CD4-positive, CD25-positive, alpha-beta regulatory T cell (primary cell): ENCODE data around the gene DNAJC6. TPM values are rescaled to one million over a fixed set of nuclear protein-coding genes. Genes with fewer than 3 reads are reported as not detected.

Source experiments
- ATAC-seq, 2 donors: fragments of 150-1000 bp; cut with Tn5 transposase; one replicate each; pipeline ENCODE4 v1.10.0; 2021; ENCODE audit warnings: low read depth in 2 of 2, moderate number of reproducible peaks in 2 of 2, moderate library complexity in 1 of 2
- DNase-seq, 3 donors: peaks; one replicate each; pipeline versions ENCODE4 v3.0.0 to v3.0.0-alpha.2; 2012 to 2022; ENCODE audit warnings: mixed read lengths in 1 of 3
- H3K27ac ChIP-seq: one replicate; pipeline ENCODE4 v1.7.0; 2013; ENCODE audit warnings: mild to moderate bottlenecking, low read length; ENCODE audit not compliant: insufficient read depth, poor library complexity, severe bottlenecking
- H3K27me3 ChIP-seq: one replicate; pipeline ENCODE4 v1.7.0; 2013; ENCODE audit warnings: low read length; ENCODE audit not compliant: control insufficient read depth, insufficient read depth
- H3K36me3 ChIP-seq: one replicate; pipeline ENCODE4 v1.7.0; 2013; ENCODE audit warnings: mild to moderate bottlenecking, low read length, moderate library complexity; ENCODE audit not compliant: control insufficient read depth, insufficient read depth
- H3K4me1 ChIP-seq: 2 replicates; pipeline ENCODE4 v1.7.0; 2013; ENCODE audit warnings: mild to moderate bottlenecking, low read length; ENCODE audit not compliant: insufficient read depth, control insufficient read depth, poor library complexity, severe bottlenecking
- H3K4me3 ChIP-seq: one replicate; pipeline ENCODE4 v1.7.0; 2013; ENCODE audit warnings: low read depth, mild to moderate bottlenecking, low read length, moderate library complexity
- H3K9me3 ChIP-seq, 2 experiments: 1 replicate in 1 of 2; 2 replicates in 1 of 2; pipeline ENCODE4 v1.7.0; 2013; ENCODE audit warnings: low read length in 2 of 2, mild to moderate bottlenecking in 1 of 2, moderate library complexity in 1 of 2; ENCODE audit not compliant: control insufficient read depth in 2 of 2
- H3K27ac Mint-ChIP-seq, 3 donors: one replicate each; pipeline ENCODE4 v1.8.0; 2020 to 2022; ENCODE audit warnings: mild to moderate bottlenecking in 3 of 3, mixed read lengths in 3 of 3, moderate library complexity in 2 of 3
- H3K27me3 Mint-ChIP-seq: one replicate; pipeline ENCODE4 v1.8.0; 2022; ENCODE audit warnings: mild to moderate bottlenecking, mixed read lengths
- H3K36me3 Mint-ChIP-seq: one replicate; pipeline ENCODE4 v1.8.0; 2020; ENCODE audit warnings: mixed read lengths
- H3K4me1 Mint-ChIP-seq, 4 donors: one replicate each; pipeline ENCODE4 v1.8.0; 2020 to 2022; ENCODE audit warnings: mixed read lengths in 4 of 4, mild to moderate bottlenecking in 1 of 4
- H3K4me3 Mint-ChIP-seq, 4 donors: one replicate each; pipeline ENCODE4 v1.8.0; 2020 to 2022; ENCODE audit warnings: mild to moderate bottlenecking in 4 of 4, mixed read lengths in 4 of 4, moderate library complexity in 3 of 4
- H3K9me3 Mint-ChIP-seq, 7 donors: one replicate each; pipeline ENCODE4 v1.8.0; 2020 to 2022; ENCODE audit warnings: mixed read lengths in 7 of 7, mild to moderate bottlenecking in 3 of 7, moderate library complexity in 2 of 7
- polyA plus RNA-seq, 4 donors: library from polyadenylated mRNA; unstranded; fragments of 300-500 nt; fragmentation: Illumina TruSeq; gene quantifications; one replicate each; pipeline ENCODE4 v1.2.3, GENCODE V29; 2021
- total RNA-seq: library from RNA; stranded (reverse); gene quantifications from one replicate; pipeline ENCODE4 v1.2.3, GENCODE V29; 2022

The DNAJC6 gene
- total and polyA plus RNA-seq, 5 donors from 2014 or later = 0.07 to 1.9 (median 0.82) TPM; not detected in 1

GRCh38 chr1:65429806-65430205, 120.5 kb downstream of the DNAJC6 start:
- Histone ChIP-seq H3K27ac (no peak overlapping the region), H3K36me3 (peaks cover 39% of the 10 kb centered on the region), H3K27me3 (no peaks in the 10 kb centered on the region), H3K4me3 (no peak overlapping the region), H3K4me1 (peaks cover 6% of the 10 kb centered on the region), H3K9me3 (no peaks in the 10 kb centered on the region)
- Mint-ChIP-seq H3K27me3 (no peaks in the 10 kb centered on the region), H3K4me3 (no peak overlapping the region), H3K9me3 (no peaks in the 10 kb centered on the region), H3K4me1 (peaks cover 13 to 18% (median 16%) of the 10 kb centered on the region in 4 donors), H3K27ac (peak overlapping the region in 1 of 3 donors; percentile 42), H3K36me3 (peaks cover 29% of the 10 kb centered on the region)
- no peak for DNase-seq
- no peak for ATAC-seq

- H3K9me3 Mint-ChIP-seq = no peaks in the 10 kb centered on the region
- H3K27me3 Mint-ChIP-seq = no peaks in the 10 kb centered on the region
- no peak overlapping the region for H3K27ac ChIP-seq
- H3K4me1 ChIP-seq = peaks cover 6% of the 10 kb centered on the region
- DNase-seq (peak in 2 of 3 donors; percentile 48 to 68), ATAC-seq (peak; percentile 47 to 71)
- H3K4me3 Mint-ChIP-seq = no peak overlapping the region
- no peaks in the 10 kb centered on the region for H3K27me3 ChIP-seq
- peaks cover 19% of the 10 kb centered on the region for H3K36me3 Mint-ChIP-seq
- H3K27ac Mint-ChIP-seq = no peak overlapping the region
- H3K9me3 ChIP-seq = no peaks in the 10 kb centered on the region
- no peak overlapping the region for H3K4me3 ChIP-seq
- peaks cover 30% of the 10 kb centered on the region for H3K36me3 ChIP-seq
- peaks cover 13 to 21% (median 17%) of the 10 kb centered on the region in 4 donors for H3K4me1 Mint-ChIP-seq
These were observed 121.9 kb downstream of the DNAJC6 start for GRCh38 chr1:65431111-65431705.

GRCh38 chr1:65432918-65433317, 123.6 kb downstream of the DNAJC6 start:
- Histone ChIP-seq H3K27me3 (no peaks in the 10 kb centered on the region), H3K36me3 (peaks cover 25% of the 10 kb centered on the region), H3K4me3 (no peak overlapping the region), H3K4me1 (peaks cover 6% of the 10 kb centered on the region), H3K27ac (no peak overlapping the region), H3K9me3 (no peaks in the 10 kb centered on the region)
- Mint-ChIP-seq H3K27me3 (no peaks in the 10 kb centered on the region), H3K4me3 (no peak overlapping the region), H3K9me3 (no peaks in the 10 kb centered on the region), H3K36me3 (peaks cover 15% of the 10 kb centered on the region), H3K4me1 (peaks cover 13 to 21% (median 15%) of the 10 kb centered on the region in 4 donors), H3K27ac (peak overlapping the region in 1 of 3 donors; percentile 26)
- ATAC-seq (no peak), DNase-seq (no peak)

- DNase-seq = no peak
- ATAC-seq = no peak
- Histone ChIP-seq H3K9me3 (no peaks in the 10 kb centered on the region), H3K27ac (no peak overlapping the region), H3K27me3 (no peaks in the 10 kb centered on the region), H3K4me3 (no peak overlapping the region), H3K4me1 (peaks cover 6% of the 10 kb centered on the region), H3K36me3 (peaks cover 13% of the 10 kb centered on the region)
- H3K4me1 Mint-ChIP-seq = peaks cover 9 to 21% (median 15%) of the 10 kb centered on the region in 4 donors
- H3K27me3 Mint-ChIP-seq = no peaks in the 10 kb centered on the region
- no peaks in the 10 kb centered on the region for H3K9me3 Mint-ChIP-seq
- H3K27ac Mint-ChIP-seq = no peak overlapping the region
- H3K36me3 Mint-ChIP-seq = peaks cover 12% of the 10 kb centered on the region
- H3K4me3 Mint-ChIP-seq = no peak overlapping the region
These were observed 124.9 kb downstream of the DNAJC6 start for GRCh38 chr1:65434255-65434654.

- Mint-ChIP-seq H3K9me3 (no peaks in the 10 kb centered on the region), H3K4me1 (peaks cover 9 to 21% (median 14%) of the 10 kb centered on the region in 4 donors), H3K27ac (no peak overlapping the region), H3K36me3 (peaks cover 11% of the 10 kb centered on the region), H3K4me3 (no peak overlapping the region), H3K27me3 (no peaks in the 10 kb centered on the region)
- no peaks in the 10 kb centered on the region for H3K27me3 ChIP-seq
- H3K36me3 ChIP-seq = peaks cover 12% of the 10 kb centered on the region
- peaks cover 6% of the 10 kb centered on the region for H3K4me1 ChIP-seq
- no peak overlapping the region for H3K4me3 ChIP-seq
- H3K27ac ChIP-seq = no peak overlapping the region
- H3K9me3 ChIP-seq = no peaks in the 10 kb centered on the region
- DNase-seq (no peak), ATAC-seq (no peak)
These were observed 125.4 kb downstream of the DNAJC6 start for GRCh38 chr1:65434760-65435159.

GRCh38 chr1:65435987-65436386, 126.6 kb downstream of the DNAJC6 start:
- Mint-ChIP-seq H3K9me3 (no peaks in the 10 kb centered on the region), H3K27me3 (no peaks in the 10 kb centered on the region), H3K4me1 (peaks cover 4 to 23% (median 11%) of the 10 kb centered on the region in 4 donors), H3K27ac (no peak overlapping the region), H3K4me3 (no peak overlapping the region), H3K36me3 (peaks cover 12% of the 10 kb centered on the region)
- no peak overlapping the region for H3K4me3 ChIP-seq
- peaks cover 6% of the 10 kb centered on the region for H3K4me1 ChIP-seq
- no peaks in the 10 kb centered on the region for H3K27me3 ChIP-seq
- ATAC-seq (no peak), DNase-seq (no peak)
- peaks cover 4% of the 10 kb centered on the region for H3K36me3 ChIP-seq
- H3K9me3 ChIP-seq = no peaks in the 10 kb centered on the region
- no peak overlapping the region for H3K27ac ChIP-seq

- DNase-seq (no peak), ATAC-seq (no peak)
- Mint-ChIP-seq H3K9me3 (no peaks in the 10 kb centered on the region), H3K27ac (no peak overlapping the region), H3K36me3 (peaks cover 10% of the 10 kb centered on the region), H3K4me1 (peaks cover 2 to 10% (median 4%) of the 10 kb centered on the region in 4 donors), H3K27me3 (no peaks in the 10 kb centered on the region), H3K4me3 (no peak overlapping the region)
- no peaks in the 10 kb centered on the region for H3K27me3 ChIP-seq
- no peaks in the 10 kb centered on the region for H3K4me1 ChIP-seq
- H3K27ac ChIP-seq = no peak overlapping the region
- H3K9me3 ChIP-seq = no peaks in the 10 kb centered on the region
- H3K4me3 ChIP-seq = no peak overlapping the region
- no peaks in the 10 kb centered on the region for H3K36me3 ChIP-seq
These were observed 128.3 kb downstream of the DNAJC6 start for GRCh38 chr1:65437616-65438015.

- peaks cover 0 to 6% (median 3%) of the 10 kb centered on the region in 4 donors for H3K4me1 Mint-ChIP-seq
- no peak overlapping the region for H3K27ac Mint-ChIP-seq
- Histone ChIP-seq H3K36me3 (no peaks in the 10 kb centered on the region), H3K4me3 (no peak overlapping the region), H3K9me3 (no peaks in the 10 kb centered on the region), H3K27ac (no peak overlapping the region), H3K27me3 (no peaks in the 10 kb centered on the region), H3K4me1 (no peaks in the 10 kb centered on the region)
- no peak for ATAC-seq
- peaks cover 7% of the 10 kb centered on the region for H3K36me3 Mint-ChIP-seq
- no peaks in the 10 kb centered on the region for H3K9me3 Mint-ChIP-seq
- DNase-seq = no peak
- H3K27me3 Mint-ChIP-seq = no peaks in the 10 kb centered on the region
- H3K4me3 Mint-ChIP-seq = no peak overlapping the region
These were observed 131.1 kb downstream of the DNAJC6 start for GRCh38 chr1:65440322-65440900.
